ENCODE measurements around the gene GABBR1.

The GABBR1 gene

DNA sequence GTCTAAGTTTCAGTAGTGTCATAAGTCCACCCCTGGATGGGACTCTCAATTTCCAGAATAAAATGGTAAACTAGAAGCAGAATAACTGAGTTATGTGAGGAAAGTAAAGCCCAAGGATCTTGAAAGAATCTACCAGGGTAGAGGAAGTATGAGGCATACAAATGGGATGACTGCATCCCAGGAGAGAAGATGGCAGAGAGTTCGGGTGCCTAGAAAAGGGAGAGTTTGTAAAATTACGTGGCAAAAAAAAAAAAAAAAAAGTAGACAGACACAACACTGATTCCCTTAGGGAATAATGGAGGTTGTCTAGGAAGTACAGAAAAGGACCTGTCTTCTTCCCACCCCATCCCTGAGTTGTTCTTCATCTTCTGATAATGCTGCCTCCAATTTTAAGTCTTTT, 3.4 kb downstream of the GABBR1 start:
- Histone ChIP-seq H3K27ac (no peak overlapping the region), H3K9me3 (ENCODE audit: control insufficient read depth, low read length) (no peaks in the 10 kb centered on the region)

DNA sequence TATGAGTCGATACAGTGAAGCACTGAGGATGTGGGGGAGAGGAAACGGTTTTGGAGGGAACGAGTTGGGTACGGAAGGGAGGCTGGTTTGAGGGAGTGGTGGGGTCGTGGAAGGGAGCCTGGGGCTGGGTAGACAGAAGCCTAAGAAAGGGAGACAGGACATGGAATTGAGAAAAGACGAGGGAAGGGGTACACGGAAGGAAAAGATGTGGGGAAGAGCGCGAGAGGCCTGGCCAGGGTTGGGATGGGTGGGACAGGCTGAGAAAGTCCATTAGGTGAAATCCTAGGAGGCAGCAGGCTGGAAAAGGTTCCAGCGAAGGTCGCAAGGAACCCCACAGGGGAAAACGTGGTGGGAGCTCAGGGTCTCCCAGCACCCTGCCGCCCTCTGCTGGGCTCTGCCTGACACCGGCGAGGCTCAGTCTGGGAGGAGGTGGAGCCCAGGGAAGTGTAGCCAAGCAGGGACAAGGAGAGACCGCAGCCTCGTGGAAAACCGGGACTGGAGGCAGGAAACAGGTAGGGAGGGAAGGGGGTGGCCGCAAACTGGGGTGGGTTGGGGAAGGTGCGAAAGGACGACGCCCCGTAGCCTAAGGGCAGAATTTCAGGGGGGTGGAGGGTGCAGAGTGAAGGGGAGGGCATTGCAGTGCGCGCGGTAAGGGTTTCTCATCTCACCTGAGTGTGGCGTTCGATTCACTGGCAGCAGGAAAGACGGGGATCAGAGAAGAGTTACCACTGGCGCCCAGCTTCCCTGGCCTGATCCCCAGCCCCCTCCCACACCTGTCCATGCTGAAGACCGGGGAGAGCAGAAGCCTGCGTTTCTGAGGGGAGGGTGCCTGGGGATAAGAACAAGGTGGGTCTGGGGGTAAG, 4.3 kb downstream of the GABBR1 start:
- Histone ChIP-seq H3K4me1 (no peaks in the 10 kb centered on the region), H2AFZ (peak overlapping the region; percentile 72), H3K4me3 (ENCODE audit: low read depth, low read length) (peak overlapping the region; percentile 35), H3K36me3 (ENCODE audit: control insufficient read depth, insufficient read depth, low read length) (no peaks in the 10 kb centered on the region), H3K9me3 (ENCODE audit: control insufficient read depth, low read length) (no peaks in the 10 kb centered on the region), H3K79me2 (no peaks in the 10 kb centered on the region), H3K27ac (no peak overlapping the region), H3K4me2 (ENCODE audit: low read length) (peak overlapping the region; percentile 88), H3K27me3 (ENCODE audit: control insufficient read depth, insufficient read depth, low read length) (no peaks in the 10 kb centered on the region), H3K9ac (no peak overlapping the region)
- TF ChIP-seq CTCF (IDR thresholded peaks at IDR 0.05) = peak; percentile 60

More for the DNA sequence above, 3.4 kb downstream of the GABBR1 start:
- H3K4me3 ChIP-seq (ENCODE audit: low read depth, low read length) = no peak overlapping the region
- no peaks in the 10 kb centered on the region for H3K36me3 ChIP-seq (ENCODE audit: control insufficient read depth, insufficient read depth, low read length)
- H3K4me1 ChIP-seq = no peaks in the 10 kb centered on the region
- H3K27me3 ChIP-seq (ENCODE audit: control insufficient read depth, insufficient read depth, low read length) = no peaks in the 10 kb centered on the region
- no peak overlapping the region for H3K4me2 ChIP-seq (ENCODE audit: low read length)
- H3K9ac ChIP-seq = no peak overlapping the region
- TF ChIP-seq CTCF (IDR thresholded peaks at IDR 0.05) = no peak
- H2AFZ ChIP-seq = no peak overlapping the region
- H3K79me2 ChIP-seq = no peaks in the 10 kb centered on the region

DNA sequence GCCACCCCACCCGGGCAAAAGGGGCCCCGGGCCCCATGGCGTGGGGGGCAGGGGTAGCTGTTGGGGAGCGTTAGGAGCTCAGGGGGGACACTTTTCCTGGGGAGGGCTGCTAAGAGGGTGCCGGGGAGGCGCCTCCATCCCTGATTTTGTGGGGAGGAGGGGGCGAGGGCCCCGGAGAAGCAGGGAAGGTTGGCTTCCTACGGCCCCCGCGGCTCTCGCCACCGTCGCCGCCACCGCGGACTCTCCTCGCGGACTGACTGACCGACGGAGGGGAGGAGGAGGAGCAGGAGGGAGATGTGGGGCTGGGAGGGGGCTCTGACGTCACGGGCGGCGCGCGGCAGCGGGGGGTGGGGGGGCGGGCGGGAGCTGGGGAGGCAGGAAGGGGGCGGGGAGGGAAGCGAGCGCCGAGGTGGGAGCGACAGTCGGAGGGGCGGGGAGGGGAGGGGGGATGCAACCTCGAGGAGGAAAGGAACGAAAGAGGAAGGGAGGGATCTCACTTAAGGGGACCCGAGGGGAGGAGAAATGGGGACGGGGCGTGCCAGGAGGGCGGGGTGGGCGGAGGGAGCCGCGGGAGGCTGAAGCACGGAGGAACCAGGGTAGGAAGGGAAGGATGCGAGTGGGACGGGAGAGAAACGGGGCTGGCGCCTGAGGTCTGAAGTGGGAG, 5.1 kb downstream of the GABBR1 start:
- Histone ChIP-seq H2AFZ (peak overlapping the region; percentile 85), H3K79me2 (no peaks in the 10 kb centered on the region), H3K9me3 (ENCODE audit: control insufficient read depth, low read length) (no peaks in the 10 kb centered on the region), H3K4me1 (no peaks in the 10 kb centered on the region), H3K4me2 (ENCODE audit: low read length) (peak overlapping the region; percentile 88), H3K36me3 (ENCODE audit: control insufficient read depth, insufficient read depth, low read length) (no peaks in the 10 kb centered on the region), H3K27ac (no peak overlapping the region), H3K9ac (no peak overlapping the region), H3K27me3 (ENCODE audit: control insufficient read depth, insufficient read depth, low read length) (no peaks in the 10 kb centered on the region), H3K4me3 (ENCODE audit: low read depth, low read length) (peak overlapping the region; percentile 42)
- no peak for TF ChIP-seq CTCF (IDR thresholded peaks at IDR 0.05)

DNA sequence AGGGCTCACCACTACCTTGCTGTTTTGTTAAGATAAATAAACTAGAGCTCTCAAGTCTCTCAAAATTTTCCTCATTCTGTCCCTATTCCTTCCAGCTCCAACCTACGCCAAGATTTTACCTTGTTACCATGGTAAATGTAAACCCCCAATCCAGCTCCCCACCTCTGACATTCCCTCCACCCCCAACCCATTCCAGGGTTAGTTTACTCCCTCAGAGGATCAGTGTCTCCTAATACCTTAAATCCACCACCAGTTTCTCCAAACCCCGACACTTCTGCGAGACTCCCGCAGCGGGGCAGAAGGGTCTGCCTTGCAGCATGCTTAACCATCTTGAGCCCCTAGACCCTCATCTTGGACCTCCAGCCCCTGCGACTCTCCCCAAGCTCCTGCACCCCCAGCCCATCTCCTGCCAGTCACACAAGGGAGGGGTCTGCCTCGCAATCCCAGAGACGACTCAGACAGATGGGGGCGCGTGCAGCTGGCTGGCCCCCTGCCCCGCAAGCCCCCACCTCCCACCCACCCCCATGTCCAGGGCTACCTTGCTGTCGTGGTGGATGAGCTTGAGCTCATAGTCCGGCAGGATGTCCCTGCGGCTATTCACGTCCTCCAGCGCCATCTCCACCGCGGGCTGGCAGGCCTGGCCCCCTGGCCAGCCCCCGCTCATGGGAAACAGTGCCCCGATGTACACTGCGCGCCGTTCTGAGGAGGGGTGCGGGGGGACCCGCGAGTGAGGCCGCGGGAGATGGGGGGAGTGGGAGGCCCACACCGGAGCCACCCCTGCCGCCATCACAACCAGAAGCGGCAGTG, 5.8 kb downstream of the GABBR1 start:
- no peaks in the 10 kb centered on the region for H3K4me1 ChIP-seq
- peak overlapping the region; percentile 55 for H3K4me2 ChIP-seq (ENCODE audit: low read length)
- no peaks in the 10 kb centered on the region for H3K36me3 ChIP-seq (ENCODE audit: control insufficient read depth, insufficient read depth, low read length)
- H3K9me3 ChIP-seq (ENCODE audit: control insufficient read depth, low read length) = no peaks in the 10 kb centered on the region
- peak overlapping the region; percentile 42 for H3K4me3 ChIP-seq (ENCODE audit: low read depth, low read length)
- no peak overlapping the region for H3K9ac ChIP-seq
- peak overlapping the region; percentile 85 for H2AFZ ChIP-seq
- no peak overlapping the region for H3K27ac ChIP-seq
- no peak for TF ChIP-seq CTCF (IDR thresholded peaks at IDR 0.05)
- no peaks in the 10 kb centered on the region for H3K79me2 ChIP-seq
- no peaks in the 10 kb centered on the region for H3K27me3 ChIP-seq (ENCODE audit: control insufficient read depth, insufficient read depth, low read length)

Measured in parathyroid adenoma (tissue), 2 donors.